Stimulated activated CD4-positive, alpha-beta T cell treated with anti-CD3 and anti-CD28 coated beads, Interleukin-4, amount 100 ng/mL, for 24 hours (primary cell): ENCODE measurements around the gene B4GALT6.

Experiments used
- DNase-seq: peaks from one replicate; pipeline ENCODE4 v3.0.0-alpha.2; 2020

B4GALT6 gene

GRCh38 chr18:31590570-31590969 lies 93.8 kb downstream of the B4GALT6 start:
- no peak for DNase-seq

DNA sequence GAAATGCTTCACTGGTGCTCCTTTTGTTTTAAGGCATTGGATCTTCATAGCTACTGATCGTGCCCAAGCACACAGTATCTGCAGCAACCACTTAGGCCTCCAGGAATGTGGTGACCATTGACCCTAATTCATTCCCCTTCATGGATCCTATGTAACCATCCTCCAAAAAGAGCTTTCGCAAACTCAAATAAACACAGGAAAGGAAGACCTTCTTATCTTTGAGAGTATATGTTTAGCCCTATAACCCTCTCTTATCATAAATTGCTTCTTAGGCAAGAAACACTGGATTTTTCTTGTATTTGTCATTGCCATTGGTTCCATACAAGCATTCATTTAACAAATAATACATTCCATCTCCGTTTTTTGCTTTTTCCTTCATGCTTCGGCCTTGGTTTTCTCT lies 96.9 kb downstream of the B4GALT6 start:
- no peak for DNase-seq

DNA sequence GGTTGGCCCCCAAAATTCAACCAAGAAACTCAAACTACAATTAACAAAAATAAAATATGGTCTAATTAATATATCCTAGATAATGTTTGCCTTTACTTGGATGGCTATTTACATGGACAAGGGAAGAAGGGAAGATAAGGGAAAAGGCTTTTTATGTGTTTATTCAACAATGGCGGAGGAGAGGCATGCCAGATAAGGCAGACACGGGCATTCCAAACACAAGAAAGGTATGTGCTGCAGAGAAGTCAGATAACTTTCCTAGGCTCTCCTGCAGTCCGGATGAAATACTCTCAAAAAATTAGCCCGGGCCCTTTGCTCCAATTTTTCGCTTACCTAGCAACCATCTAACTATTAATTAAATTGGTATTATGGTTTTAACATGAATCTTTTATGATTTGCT lies 97.8 kb downstream of the B4GALT6 start:
- DNase-seq = no peak

- no peak for DNase-seq
These were observed 98.4 kb downstream of the B4GALT6 start for GRCh38 chr18:31585991-31586390.

GRCh38 chr18:31583185-31583854 lies 101.1 kb downstream of the B4GALT6 start:
- DNase-seq = no peak

DNA sequence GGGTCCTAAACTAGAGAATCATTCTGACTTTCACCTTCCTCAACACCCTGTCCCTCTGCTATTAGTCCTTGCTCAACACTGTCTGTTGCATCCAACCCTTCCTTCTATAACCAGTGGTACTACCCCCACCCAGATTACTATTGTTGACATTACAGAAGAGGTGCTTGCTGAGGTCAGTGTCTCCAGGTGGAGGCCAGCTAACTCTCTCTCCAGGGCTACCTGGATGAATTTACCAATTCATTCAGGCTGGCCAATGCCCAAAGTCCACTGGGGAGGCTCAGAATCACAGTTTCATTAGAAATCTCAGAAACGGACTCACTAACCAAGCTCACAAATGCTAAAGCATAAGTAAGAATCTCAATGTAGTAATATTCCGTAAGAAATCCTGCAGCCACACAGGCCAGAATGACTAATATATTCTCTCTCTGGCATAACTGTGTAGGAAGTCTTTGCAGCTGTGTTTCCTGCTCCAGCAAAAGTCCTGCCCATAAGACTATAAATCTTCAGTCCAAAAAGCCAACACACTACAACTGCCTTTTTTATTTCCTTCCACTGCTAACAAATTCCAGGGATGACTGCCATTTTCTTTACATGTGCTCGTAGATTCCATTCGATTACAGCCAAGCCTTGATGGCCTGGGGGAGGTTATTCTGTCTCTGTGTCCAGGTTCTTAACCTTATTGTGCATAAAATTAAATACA lies 102.7 kb downstream of the B4GALT6 start:
- no peak for DNase-seq

- DNase-seq = no peak
These were observed 105.0 kb downstream of the B4GALT6 start for GRCh38 chr18:31579375-31579774.

DNA sequence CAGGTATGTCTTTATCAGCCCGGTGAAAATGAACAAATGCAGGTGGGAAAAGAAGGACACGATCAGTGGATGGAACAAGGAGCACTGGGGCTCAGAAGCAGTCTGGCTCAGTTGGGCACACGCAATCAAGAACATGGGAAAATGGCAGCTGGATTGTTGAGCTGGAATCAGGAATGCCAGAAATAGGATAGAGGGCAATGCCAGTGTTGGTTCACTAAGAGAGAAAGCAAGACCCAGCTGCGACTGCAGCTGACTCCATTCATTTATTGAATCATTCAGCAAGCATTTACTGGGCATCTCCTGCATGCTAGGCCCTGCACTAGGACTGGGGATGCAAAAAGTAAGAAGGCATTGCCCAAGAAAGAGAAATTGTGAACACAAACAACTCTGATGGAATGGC lies 106.3 kb downstream of the B4GALT6 start:
- no peak for DNase-seq

DNA sequence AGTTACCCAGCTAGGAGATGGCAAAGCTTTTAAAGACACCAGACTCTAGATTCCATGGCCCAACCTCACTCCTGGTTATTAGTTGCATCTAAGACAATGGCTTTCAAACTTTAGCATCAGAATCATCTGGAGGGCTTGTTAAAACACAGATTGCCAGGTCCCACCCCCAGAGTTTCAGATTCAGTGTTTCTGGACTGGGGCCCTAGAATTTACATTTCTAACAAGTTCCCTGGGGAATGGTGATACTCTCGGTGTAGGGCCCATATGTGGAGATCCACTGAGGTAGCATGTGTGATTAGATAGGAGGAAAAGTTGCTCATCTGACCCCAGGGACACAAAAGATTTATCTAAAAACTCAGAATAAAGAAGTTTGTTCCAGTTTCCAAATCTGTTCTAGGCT lies 107.2 kb downstream of the B4GALT6 start:
- no peak for DNase-seq

DNA sequence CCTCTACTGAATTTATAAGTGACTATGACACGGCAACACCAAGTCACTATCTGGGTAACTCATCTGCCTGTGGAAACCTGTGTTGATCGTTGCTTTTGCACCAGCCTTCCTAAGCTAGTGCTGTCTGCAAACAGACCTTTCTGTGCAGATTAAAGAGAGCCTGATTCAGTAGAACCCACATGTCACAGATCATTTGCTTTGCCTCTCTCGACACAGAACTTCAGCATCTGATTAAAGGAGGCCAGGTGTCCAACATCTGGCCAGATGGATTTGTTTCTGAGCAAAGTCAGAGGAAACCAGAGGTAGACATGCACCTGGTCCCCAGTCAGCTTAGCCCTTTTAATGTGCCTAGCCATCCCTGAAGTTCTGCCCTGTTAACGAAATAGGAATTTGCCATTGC lies 107.7 kb downstream of the B4GALT6 start:
- DNase-seq = no peak

GRCh38 chr18:31575515-31576257 lies 108.7 kb downstream of the B4GALT6 start:
- no peak for DNase-seq

- DNase-seq = no peak
These were observed 110.0 kb downstream of the B4GALT6 start for GRCh38 chr18:31574359-31574758.
